ENCODE results near the gene ZNHIT1.

Gene ZNHIT1

GRCh38 chr7:101216860-101217387 lies 1.0 kb upstream of the ZNHIT1 start:
- H3K36me3 ChIP-seq (ENCODE audit: control insufficient read depth in 2 of 2, insufficient read depth in 2 of 2, low read length in 2 of 2), result peaks cover 10 to 18% of the 10 kb centered on the region in 2 donors
- H3K27ac ChIP-seq (ENCODE audit: low read depth in 2 of 2, low read length in 2 of 2), result peak overlapping the region; percentile 97 to 99
- H3K9ac ChIP-seq (ENCODE audit: low read depth in 1 of 2, low read length in 2 of 2), result peak overlapping the region; percentile 74 to 83
- peaks cover 23 to 24% of the 10 kb centered on the region in 2 donors for H3K4me1 ChIP-seq (ENCODE audit: control insufficient read depth in 2 of 2, insufficient read depth in 2 of 2, low read length in 2 of 2)
- no peaks in the 10 kb centered on the region for H3K9me3 ChIP-seq (ENCODE audit: control insufficient read depth in 2 of 2, low read length in 2 of 2)
- no peaks in the 10 kb centered on the region for H3K27me3 ChIP-seq (ENCODE audit: control insufficient read depth in 2 of 2, insufficient read depth in 2 of 2, low read length in 2 of 2)
- peak overlapping the region; percentile 92 to 99 for H3K4me3 ChIP-seq (ENCODE audit: low read length in 2 of 2)

GRCh38 chr7:101218236-101219125 lies 516 bp downstream of the ZNHIT1 start:
- Histone ChIP-seq H3K4me1 (ENCODE audit: control insufficient read depth in 2 of 2, insufficient read depth in 2 of 2, low read length in 2 of 2) (peaks cover 23 to 24% of the 10 kb centered on the region in 2 donors), H3K4me3 (ENCODE audit: low read length in 2 of 2) (peak overlapping the region; percentile 92 to 99), H3K9ac (ENCODE audit: low read depth in 1 of 2, low read length in 2 of 2) (peak overlapping the region; percentile 83 to 93), H3K27me3 (ENCODE audit: control insufficient read depth in 2 of 2, insufficient read depth in 2 of 2, low read length in 2 of 2) (no peaks in the 10 kb centered on the region), H3K27ac (ENCODE audit: low read depth in 2 of 2, low read length in 2 of 2) (peak overlapping the region; percentile 97 to 99), H3K9me3 (ENCODE audit: control insufficient read depth in 2 of 2, low read length in 2 of 2) (no peaks in the 10 kb centered on the region), H3K36me3 (ENCODE audit: control insufficient read depth in 2 of 2, insufficient read depth in 2 of 2, low read length in 2 of 2) (peaks cover 7 to 16% of the 10 kb centered on the region in 2 donors)

- no peak overlapping the region for H3K9ac ChIP-seq (ENCODE audit: low read depth in 1 of 2, low read length in 2 of 2)
- H3K9me3 ChIP-seq (ENCODE audit: control insufficient read depth in 2 of 2, low read length in 2 of 2), result no peaks in the 10 kb centered on the region
- H3K4me3 ChIP-seq (ENCODE audit: low read length in 2 of 2), result no peak overlapping the region
- H3K36me3 ChIP-seq (ENCODE audit: control insufficient read depth in 2 of 2, insufficient read depth in 2 of 2, low read length in 2 of 2), result peaks cover 10 to 23% of the 10 kb centered on the region in 2 donors
- H3K4me1 ChIP-seq (ENCODE audit: control insufficient read depth in 2 of 2, insufficient read depth in 2 of 2, low read length in 2 of 2), result peaks cover 21 to 24% of the 10 kb centered on the region in 2 donors
- no peaks in the 10 kb centered on the region for H3K27me3 ChIP-seq (ENCODE audit: control insufficient read depth in 2 of 2, insufficient read depth in 2 of 2, low read length in 2 of 2)
- no peak overlapping the region for H3K27ac ChIP-seq (ENCODE audit: low read depth in 2 of 2, low read length in 2 of 2)
These were observed 2.3 kb downstream of the ZNHIT1 start for GRCh38 chr7:101220295-101220694.

DNA sequence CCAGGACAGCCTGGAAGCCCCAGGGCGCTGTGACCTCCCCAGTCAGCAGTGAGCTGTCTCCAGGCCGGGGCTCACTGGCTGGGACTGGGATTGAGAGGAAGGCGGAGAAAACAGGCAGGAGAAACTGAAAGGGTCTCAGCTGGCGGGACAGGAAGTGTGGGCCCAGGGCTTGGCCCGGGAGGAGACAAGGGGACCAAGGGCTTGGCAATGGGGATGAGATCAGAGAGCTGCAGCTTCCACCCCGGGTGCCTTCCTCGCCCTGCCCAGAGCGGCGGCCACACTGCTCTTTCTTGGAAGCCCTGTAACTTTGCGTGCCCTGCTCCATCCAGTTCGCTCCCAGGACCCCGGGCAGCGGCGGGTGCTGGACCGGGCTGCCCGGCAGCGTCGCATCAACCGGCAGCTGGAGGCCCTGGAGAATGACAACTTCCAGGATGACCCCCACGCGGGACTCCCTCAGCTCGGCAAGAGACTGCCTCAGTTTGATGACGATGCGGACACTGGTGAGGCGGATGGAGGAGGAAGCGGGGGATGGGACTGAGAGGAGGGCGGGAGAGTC lies 4.4 kb downstream of the ZNHIT1 start:
- no peak overlapping the region for H3K4me3 ChIP-seq (ENCODE audit: low read length in 2 of 2)
- no peak overlapping the region for H3K9ac ChIP-seq (ENCODE audit: low read depth in 1 of 2, low read length in 2 of 2)
- peaks cover 10 to 32% of the 10 kb centered on the region in 2 donors for H3K36me3 ChIP-seq (ENCODE audit: control insufficient read depth in 2 of 2, insufficient read depth in 2 of 2, low read length in 2 of 2)
- no peaks in the 10 kb centered on the region for H3K9me3 ChIP-seq (ENCODE audit: control insufficient read depth in 2 of 2, low read length in 2 of 2)
- H3K27ac ChIP-seq (ENCODE audit: low read depth in 2 of 2, low read length in 2 of 2), result no peak overlapping the region
- H3K27me3 ChIP-seq (ENCODE audit: control insufficient read depth in 2 of 2, insufficient read depth in 2 of 2, low read length in 2 of 2), result no peaks in the 10 kb centered on the region
- peaks cover 11 to 13% of the 10 kb centered on the region in 2 donors for H3K4me1 ChIP-seq (ENCODE audit: control insufficient read depth in 2 of 2, insufficient read depth in 2 of 2, low read length in 2 of 2)

DNA sequence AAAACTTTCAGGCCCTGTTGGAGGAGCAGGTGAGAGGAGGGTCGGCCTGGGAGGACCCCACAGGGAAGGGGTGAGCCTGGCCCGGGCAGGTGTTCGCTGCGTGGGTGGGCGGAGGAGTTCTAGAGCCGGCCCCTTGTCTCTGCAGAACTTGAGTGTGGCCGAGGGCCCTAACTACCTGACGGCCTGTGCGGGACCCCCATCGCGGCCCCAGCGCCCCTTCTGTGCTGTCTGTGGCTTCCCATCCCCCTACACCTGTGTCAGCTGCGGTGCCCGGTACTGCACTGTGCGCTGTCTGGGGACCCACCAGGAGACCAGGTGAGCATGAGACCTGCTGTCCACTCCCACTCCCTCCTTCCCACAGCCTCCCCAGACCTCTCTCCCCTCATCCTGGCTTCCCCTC lies 5.6 kb downstream of the ZNHIT1 start:
- H3K36me3 ChIP-seq (ENCODE audit: control insufficient read depth in 2 of 2, insufficient read depth in 2 of 2, low read length in 2 of 2), result peaks cover 10 to 40% of the 10 kb centered on the region in 2 donors
- H3K27ac ChIP-seq (ENCODE audit: low read depth in 2 of 2, low read length in 2 of 2), result no peak overlapping the region
- H3K4me3 ChIP-seq (ENCODE audit: low read length in 2 of 2), result no peak overlapping the region
- no peak overlapping the region for H3K9ac ChIP-seq (ENCODE audit: low read depth in 1 of 2, low read length in 2 of 2)
- no peaks in the 10 kb centered on the region for H3K27me3 ChIP-seq (ENCODE audit: control insufficient read depth in 2 of 2, insufficient read depth in 2 of 2, low read length in 2 of 2)
- peaks cover 9 to 11% of the 10 kb centered on the region in 2 donors for H3K4me1 ChIP-seq (ENCODE audit: control insufficient read depth in 2 of 2, insufficient read depth in 2 of 2, low read length in 2 of 2)
- no peaks in the 10 kb centered on the region for H3K9me3 ChIP-seq (ENCODE audit: control insufficient read depth in 2 of 2, low read length in 2 of 2)

DNA sequence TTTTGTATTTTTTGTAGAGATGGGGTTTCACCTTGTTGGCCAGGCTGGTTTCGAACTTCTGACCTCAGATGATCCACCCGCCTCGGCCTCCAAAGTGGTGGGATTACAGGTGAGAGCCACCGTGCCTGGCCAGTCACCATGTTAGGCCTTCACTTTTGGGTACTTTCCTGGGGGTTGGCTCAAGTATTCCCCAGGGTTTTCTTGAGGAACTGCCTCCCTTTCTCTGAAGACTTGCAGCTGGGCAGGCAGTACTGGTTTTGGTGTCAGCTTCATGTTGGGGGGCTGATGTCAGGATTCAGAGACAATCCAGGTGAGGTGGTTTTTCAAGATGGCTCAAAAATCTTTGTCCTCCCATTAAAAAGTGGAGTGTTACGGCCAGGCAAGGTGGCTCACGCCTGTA lies 7.7 kb downstream of the ZNHIT1 start:
- peaks cover 10 to 40% of the 10 kb centered on the region in 2 donors for H3K36me3 ChIP-seq (ENCODE audit: control insufficient read depth in 2 of 2, insufficient read depth in 2 of 2, low read length in 2 of 2)
- H3K9me3 ChIP-seq (ENCODE audit: control insufficient read depth in 2 of 2, low read length in 2 of 2), result no peaks in the 10 kb centered on the region
- H3K27ac ChIP-seq (ENCODE audit: low read depth in 2 of 2, low read length in 2 of 2), result no peak overlapping the region
- H3K4me1 ChIP-seq (ENCODE audit: control insufficient read depth in 2 of 2, insufficient read depth in 2 of 2, low read length in 2 of 2), result no peaks in the 10 kb centered on the region
- no peaks in the 10 kb centered on the region for H3K27me3 ChIP-seq (ENCODE audit: control insufficient read depth in 2 of 2, insufficient read depth in 2 of 2, low read length in 2 of 2)
- no peak overlapping the region for H3K4me3 ChIP-seq (ENCODE audit: low read length in 2 of 2)
- H3K9ac ChIP-seq (ENCODE audit: low read depth in 1 of 2, low read length in 2 of 2), result no peak overlapping the region

GRCh38 chr7:101226721-101227120 lies 8.8 kb downstream of the ZNHIT1 start:
- Histone ChIP-seq H3K4me3 (ENCODE audit: low read length in 2 of 2) (no peak overlapping the region), H3K9me3 (ENCODE audit: control insufficient read depth in 2 of 2, low read length in 2 of 2) (no peaks in the 10 kb centered on the region), H3K9ac (ENCODE audit: low read depth in 1 of 2, low read length in 2 of 2) (no peak overlapping the region), H3K27ac (ENCODE audit: low read depth in 2 of 2, low read length in 2 of 2) (no peak overlapping the region), H3K4me1 (ENCODE audit: control insufficient read depth in 2 of 2, insufficient read depth in 2 of 2, low read length in 2 of 2) (peaks cover 3 to 4% of the 10 kb centered on the region in 2 donors), H3K36me3 (ENCODE audit: control insufficient read depth in 2 of 2, insufficient read depth in 2 of 2, low read length in 2 of 2) (peaks cover 10 to 38% of the 10 kb centered on the region in 2 donors), H3K27me3 (ENCODE audit: control insufficient read depth in 2 of 2, insufficient read depth in 2 of 2, low read length in 2 of 2) (no peaks in the 10 kb centered on the region)

DNA sequence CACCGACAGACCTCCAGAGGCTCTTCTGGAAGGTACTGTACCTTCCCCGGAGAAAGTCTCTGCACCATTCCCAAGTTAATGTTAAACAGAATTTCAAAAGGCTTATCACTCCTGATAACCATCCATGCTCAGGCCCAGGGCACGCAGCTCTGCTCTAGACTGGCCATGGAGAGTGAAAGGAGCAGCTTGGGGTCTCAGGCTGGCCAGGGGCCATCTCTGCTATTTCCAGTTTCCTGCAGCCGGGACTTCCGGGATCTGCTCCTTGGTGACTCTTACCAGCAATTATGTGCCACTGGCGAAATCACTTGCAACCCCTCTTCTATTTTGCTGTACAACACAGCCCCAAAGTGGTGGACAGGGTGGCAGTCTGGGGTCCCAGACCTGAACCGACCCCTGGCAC lies 13.7 kb downstream of the ZNHIT1 start:
- peak overlapping the region; percentile 54 to 67 for H3K9ac ChIP-seq (ENCODE audit: low read depth in 1 of 2, low read length in 2 of 2)
- peaks cover 24 to 27% of the 10 kb centered on the region in 2 donors for H3K4me1 ChIP-seq (ENCODE audit: control insufficient read depth in 2 of 2, insufficient read depth in 2 of 2, low read length in 2 of 2)
- H3K27ac ChIP-seq (ENCODE audit: low read depth in 2 of 2, low read length in 2 of 2), result peak overlapping the region; percentile 82 to 83
- H3K36me3 ChIP-seq (ENCODE audit: control insufficient read depth in 2 of 2, insufficient read depth in 2 of 2, low read length in 2 of 2), result peaks cover 0 to 13% of the 10 kb centered on the region in 2 donors
- H3K9me3 ChIP-seq (ENCODE audit: control insufficient read depth in 2 of 2, low read length in 2 of 2), result no peaks in the 10 kb centered on the region
- H3K4me3 ChIP-seq (ENCODE audit: low read length in 2 of 2), result peak overlapping the region; percentile 54 to 62
- no peaks in the 10 kb centered on the region for H3K27me3 ChIP-seq (ENCODE audit: control insufficient read depth in 2 of 2, insufficient read depth in 2 of 2, low read length in 2 of 2)

- peaks cover 0 to 9% of the 10 kb centered on the region in 2 donors for H3K36me3 ChIP-seq (ENCODE audit: control insufficient read depth in 2 of 2, insufficient read depth in 2 of 2, low read length in 2 of 2)
- H3K27ac ChIP-seq (ENCODE audit: low read depth in 2 of 2, low read length in 2 of 2), result peak overlapping the region; percentile 82 to 83
- H3K27me3 ChIP-seq (ENCODE audit: control insufficient read depth in 2 of 2, insufficient read depth in 2 of 2, low read length in 2 of 2), result no peaks in the 10 kb centered on the region
- H3K9ac ChIP-seq (ENCODE audit: low read depth in 1 of 2, low read length in 2 of 2), result peak overlapping the region; percentile 54 to 67
- H3K4me3 ChIP-seq (ENCODE audit: low read length in 2 of 2), result peak overlapping the region; percentile 54 to 62
- H3K9me3 ChIP-seq (ENCODE audit: control insufficient read depth in 2 of 2, low read length in 2 of 2), result no peaks in the 10 kb centered on the region
- H3K4me1 ChIP-seq (ENCODE audit: control insufficient read depth in 2 of 2, insufficient read depth in 2 of 2, low read length in 2 of 2), result peaks cover 25 to 34% of the 10 kb centered on the region in 2 donors
These were observed 14.3 kb downstream of the ZNHIT1 start for GRCh38 chr7:101232141-101232850.
